H9 (cell line): ENCODE measurements around the gene FANK1. TPM values are rescaled to one million over a fixed set of nuclear protein-coding genes. Genes with fewer than 3 reads are reported as not detected.

Experiments used
- DNase-seq: peaks from one replicate; pipeline ENCODE4 v3.0.0-alpha.2; 2017
- H2AFZ ChIP-seq: one replicate; pipeline ENCODE4 v1.6.1; 2013; ENCODE audit warnings: mild to moderate bottlenecking, low read length, control low read depth, moderate library complexity
- H2AK5ac ChIP-seq: 2 replicates; pipeline ENCODE4 v1.6.1; 2013; ENCODE audit warnings: low read length, control low read depth, mixed read lengths; ENCODE audit not compliant: insufficient read length
- H2BK120ac ChIP-seq: one replicate; pipeline ENCODE4 v1.6.1; 2013; ENCODE audit warnings: low read depth, mild to moderate bottlenecking, low read length, control low read depth, inconsistent platforms; ENCODE audit not compliant: poor library complexity, severe bottlenecking
- H2BK12ac ChIP-seq: 2 replicates; pipeline ENCODE4 v1.6.1; 2013; ENCODE audit warnings: low read length, control low read depth, mixed read lengths, low read depth; ENCODE audit not compliant: insufficient read length
- H2BK15ac ChIP-seq: 2 replicates; pipeline ENCODE4 v1.6.1; 2013; ENCODE audit warnings: low read depth, low read length, control low read depth
- H2BK20ac ChIP-seq: one replicate; pipeline ENCODE4 v1.6.1; 2013; ENCODE audit warnings: low read depth, mild to moderate bottlenecking, low read length, control low read depth, inconsistent platforms; ENCODE audit not compliant: poor library complexity, severe bottlenecking
- H2BK5ac ChIP-seq: 2 replicates; pipeline ENCODE4 v1.6.1; 2013; ENCODE audit warnings: low read length, control low read depth, mixed read lengths; ENCODE audit not compliant: insufficient read length
- H3K14ac ChIP-seq: 2 replicates; pipeline ENCODE4 v1.6.1; 2013; ENCODE audit warnings: low read length, control low read depth; ENCODE audit not compliant: insufficient read depth
- H3K18ac ChIP-seq: 2 replicates; pipeline ENCODE4 v1.6.1; 2013; ENCODE audit warnings: low read depth, mild to moderate bottlenecking, mixed read lengths, low read length, control low read depth; ENCODE audit not compliant: insufficient read length
- H3K23ac ChIP-seq: 2 replicates; pipeline ENCODE4 v1.6.1; 2013; ENCODE audit warnings: low read length, control low read depth, mixed read lengths, low read depth; ENCODE audit not compliant: insufficient read length
- H3K23me2 ChIP-seq: 2 replicates; pipeline ENCODE4 v1.6.1; 2013; ENCODE audit warnings: low read depth, mild to moderate bottlenecking, mixed read lengths, low read length, control low read depth; ENCODE audit not compliant: insufficient read length, poor library complexity, severe bottlenecking
- H3K27ac ChIP-seq: 2 replicates; pipeline ENCODE4 v1.5.1; 2013; ENCODE audit warnings: low read length, control low read depth, mixed read lengths, low read depth; ENCODE audit not compliant: insufficient read length
- H3K27me3 ChIP-seq: 2 replicates; pipeline ENCODE4 v1.6.1; 2013; ENCODE audit warnings: low read length, control low read depth, inconsistent platforms; ENCODE audit not compliant: insufficient read depth
- H3K4ac ChIP-seq: 2 replicates; pipeline ENCODE4 v1.6.1; 2013; ENCODE audit warnings: low read depth, mild to moderate bottlenecking, control low read depth, inconsistent platforms, low read length, moderate library complexity
- H3K4me1 ChIP-seq: 2 replicates; pipeline ENCODE4 v1.6.1; 2013; ENCODE audit warnings: low read length, control low read depth, inconsistent platforms; ENCODE audit not compliant: insufficient read depth
- H3K4me2 ChIP-seq: 2 replicates; pipeline ENCODE4 v1.6.1; 2013; ENCODE audit warnings: low read length, control low read depth, mixed read lengths; ENCODE audit not compliant: insufficient read length, insufficient read depth
- H3K56ac ChIP-seq: 2 replicates; pipeline ENCODE4 v1.6.1; 2013; ENCODE audit warnings: low read depth, mild to moderate bottlenecking, mixed read lengths, low read length, control low read depth; ENCODE audit not compliant: insufficient read length
- H3K79me1 ChIP-seq: 2 replicates; pipeline ENCODE4 v1.6.1; 2013; ENCODE audit warnings: low read depth, mild to moderate bottlenecking, moderate library complexity, low read length, control low read depth, inconsistent platforms; ENCODE audit not compliant: insufficient read depth, poor library complexity, severe bottlenecking
- H3K79me2 ChIP-seq: 2 replicates; pipeline ENCODE4 v1.6.1; 2013; ENCODE audit warnings: low read length, control low read depth, inconsistent platforms; ENCODE audit not compliant: insufficient read depth
- H3K9ac ChIP-seq: 2 replicates; pipeline ENCODE4 v1.6.1; 2013; ENCODE audit warnings: low read length, control low read depth, mixed read lengths; ENCODE audit not compliant: insufficient read length; ENCODE audit errors: extremely low read depth
- H3K9me3 ChIP-seq: one replicate; pipeline ENCODE4 v1.6.1; 2013; ENCODE audit warnings: low read depth, low read length, inconsistent platforms; ENCODE audit not compliant: control insufficient read depth
- H3T11ph ChIP-seq: one replicate; pipeline ENCODE4 v1.6.1; 2013; ENCODE audit warnings: mild to moderate bottlenecking, low read length, control low read depth, inconsistent platforms
- H4K20me1 ChIP-seq: one replicate; pipeline ENCODE4 v1.6.1; 2013; ENCODE audit not compliant: control insufficient read depth, insufficient read length, insufficient read depth
- H4K5ac ChIP-seq: 2 replicates; pipeline ENCODE4 v1.6.1; 2013; ENCODE audit warnings: low read depth, mild to moderate bottlenecking, mixed read lengths, low read length, control low read depth; ENCODE audit not compliant: insufficient read length
- H4K8ac ChIP-seq: replicated peaks from 2 replicates; pipeline ENCODE4 v1.6.1; 2013; ENCODE audit warnings: low read length, control low read depth, mixed read lengths, low read depth; ENCODE audit not compliant: insufficient read length
- H4K91ac ChIP-seq: 2 replicates; pipeline ENCODE4 v1.6.1; 2013; ENCODE audit warnings: low read depth, mild to moderate bottlenecking, moderate library complexity, mixed read lengths, low read length, control low read depth; ENCODE audit not compliant: insufficient read length
- H3K27ac Mint-ChIP-seq, 3 experiments: 2 replicates in 2 of 3; 3 replicates in 1 of 3; pipeline ENCODE4 v1.8.0; 2020 to 2021; ENCODE audit warnings: mixed read lengths in 3 of 3, mild to moderate bottlenecking in 1 of 3, moderate library complexity in 1 of 3
- H3K27me3 Mint-ChIP-seq: 2 replicates; pipeline ENCODE4 v1.8.0; 2021; ENCODE audit warnings: low read depth, mild to moderate bottlenecking, moderate library complexity, mixed read lengths
- H3K36me3 Mint-ChIP-seq, 3 experiments: 2 replicates in 2 of 3; 3 replicates in 1 of 3; pipeline ENCODE4 v1.8.0; 2020 to 2021; ENCODE audit warnings: low read depth in 3 of 3, mixed read lengths in 3 of 3; ENCODE audit not compliant: insufficient read depth in 1 of 3
- H3K4me1 Mint-ChIP-seq, 2 experiments: 2 replicates each; pipeline ENCODE4 v1.8.0; 2020; ENCODE audit warnings: mixed read lengths in 2 of 2
- H3K4me3 Mint-ChIP-seq, 2 experiments: 2 replicates in 1 of 2; 3 replicates in 1 of 2; pipeline ENCODE4 v1.8.0; 2020 to 2021; ENCODE audit warnings: mild to moderate bottlenecking in 2 of 2, mixed read lengths in 2 of 2, moderate library complexity in 1 of 2
- H3K9me3 Mint-ChIP-seq, 2 experiments: 2 replicates in 1 of 2; 3 replicates in 1 of 2; pipeline ENCODE4 v1.8.0; 2020; ENCODE audit warnings: mild to moderate bottlenecking in 2 of 2, mixed read lengths in 2 of 2, moderate library complexity in 1 of 2
- CTCF ChIP-seq: fragments of 200-600 bp; sonication (generic); conservative IDR thresholded peaks from 3 replicates; pipeline ENCODE4 v1.8.0; 2021; ENCODE audit warnings: antibody characterized with exemption, mild to moderate bottlenecking
- WGBS: extraction: QIAGEN DNeasy Blood & Tissue Kit; methylation state at CpG from one replicate; pipeline ENCODE4 v1.1.7; 2013; ENCODE audit warnings: missing lambda C conversion rate, low lambda C conversion rate, mixed read lengths; ENCODE audit not compliant: insufficient read length; ENCODE audit errors: extremely low coverage; 5-methylcytosine and 5-hydroxymethylcytosine counted together
- total RNA-seq: library from RNA; stranded (reverse); gene quantifications from 2 replicates; pipeline ENCODE4 v1.2.1, GENCODE V29; 2021

The FANK1 gene
- total RNA-seq, 1 experiment from 2014 or later: 0.68 TPM

GRCh38 chr10:125983656-125984055 lies 87.3 kb downstream of the FANK1 start:
- Histone ChIP-seq H3K4me1 (no peaks in the 10 kb centered on the region; the same call in 1 of the 2 replicates), H3K4ac (no peak overlapping the region), H3K23me2 (no peaks in the 10 kb centered on the region), H3K79me1 (no peaks in the 10 kb centered on the region), H2AFZ (no peak overlapping the region), H2BK120ac (no peak overlapping the region), H2BK5ac (no peak overlapping the region), H3K79me2 (no peaks in the 10 kb centered on the region), H3K18ac (no peak overlapping the region), H4K8ac (no peak overlapping the region), H3K14ac (no peak overlapping the region), H4K20me1 (no peaks in the 10 kb centered on the region), H2AK5ac (no peak overlapping the region), H4K5ac (no peak overlapping the region), H3K23ac (no peak overlapping the region), H2BK15ac (no peak overlapping the region), H4K91ac (no peak overlapping the region), H3K27ac (no peak overlapping the region), H3K9me3 (no peaks in the 10 kb centered on the region), H3K56ac (no peak overlapping the region), H3K4me2 (no peak overlapping the region), H3K9ac (no peak overlapping the region), H2BK20ac (no peak overlapping the region), H3T11ph (no peak overlapping the region), H2BK12ac (no peak overlapping the region), H3K27me3 (no peaks in the 10 kb centered on the region)
- no peak overlapping the region for H3K27ac Mint-ChIP-seq
- WGBS: no CpG with 5 or more reads among the region's 5 CpGs
- no peak overlapping the region for H3K4me3 Mint-ChIP-seq
- H3K36me3 Mint-ChIP-seq: no peaks in the 10 kb centered on the region
- no peak for DNase-seq
- H3K9me3 Mint-ChIP-seq: no peaks in the 10 kb centered on the region
- H3K27me3 Mint-ChIP-seq: peaks cover 2% of the 10 kb centered on the region; the same call in 1 of the 2 replicates
- H3K4me1 Mint-ChIP-seq: peaks cover 36 to 38% of the 10 kb centered on the region in 2 experiments
- TF ChIP-seq CTCF: no peak
